ENCODE results near the gene XPNPEP3.

Gene XPNPEP3

DNA sequence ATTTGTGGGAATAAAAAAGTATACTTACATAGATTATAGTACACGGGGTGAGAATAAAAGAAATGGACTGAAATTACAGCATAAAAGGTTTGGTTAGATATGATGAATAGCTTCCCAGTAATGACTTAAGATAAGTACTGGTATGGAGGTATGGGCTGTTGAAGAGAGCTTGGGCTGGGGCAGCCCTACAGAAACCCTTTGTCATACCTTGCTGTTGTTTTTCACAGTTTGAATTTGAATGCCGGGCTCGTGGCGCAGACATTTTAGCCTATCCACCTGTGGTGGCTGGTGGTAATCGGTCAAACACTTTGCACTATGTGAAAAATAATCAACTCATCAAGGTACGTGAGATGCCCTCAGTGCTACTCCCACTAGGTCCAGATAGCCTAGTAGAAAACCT lies 51.9 kb downstream of the XPNPEP3 start (continued):
- TF ChIP-seq, protein P1, sequence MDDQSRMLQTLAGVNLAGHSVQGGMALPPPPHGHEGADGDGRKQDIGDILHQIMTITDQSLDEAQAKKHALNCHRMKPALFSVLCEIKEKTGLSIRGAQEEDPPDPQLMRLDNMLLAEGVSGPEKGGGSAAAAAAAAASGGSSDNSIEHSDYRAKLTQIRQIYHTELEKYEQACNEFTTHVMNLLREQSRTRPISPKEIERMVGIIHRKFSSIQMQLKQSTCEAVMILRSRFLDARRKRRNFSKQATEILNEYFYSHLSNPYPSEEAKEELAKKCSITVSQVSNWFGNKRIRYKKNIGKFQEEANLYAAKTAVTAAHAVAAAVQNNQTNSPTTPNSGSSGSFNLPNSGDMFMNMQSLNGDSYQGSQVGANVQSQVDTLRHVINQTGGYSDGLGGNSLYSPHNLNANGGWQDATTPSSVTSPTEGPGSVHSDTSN (CRISPR knock-in tag; IDR thresholded peaks at IDR 0.05), result no peak

DNA sequence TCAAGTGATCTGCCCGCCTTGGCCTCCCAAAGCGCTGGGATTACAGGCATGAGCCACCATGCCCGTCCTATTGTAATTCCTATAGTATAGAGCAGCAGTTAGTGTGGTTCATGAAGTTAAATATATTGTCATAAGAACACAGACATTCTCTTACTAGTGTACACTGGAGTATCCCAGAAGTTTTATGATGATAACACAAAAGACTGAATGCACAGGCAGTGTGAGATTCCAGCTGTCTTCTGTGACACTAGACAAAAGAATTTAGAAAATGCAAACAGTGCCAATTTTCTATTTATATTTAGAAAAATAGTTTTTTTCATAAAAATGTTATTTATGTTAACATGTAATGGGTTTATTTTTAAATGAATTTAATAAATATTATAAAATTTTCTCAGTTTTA lies 54.8 kb downstream of the XPNPEP3 start:
- no peak overlapping the region for H3K4me3 ChIP-seq (ENCODE audit: low read depth, low read length)
- POLR2A ChIA-PET, result no interaction called here
- CTCF ChIA-PET, result interaction anchor here (0.7 to 1.3 kb wide), 2 partner anchors 11 to 326 kb away, joined by 3 to 5 read pairs; no protein-coding TSS in a partner anchor
- H3K4me1 ChIP-seq (ENCODE audit: control insufficient read depth, insufficient read depth, low read length), result no peaks in the 10 kb centered on the region
- H3K36me3 ChIP-seq (ENCODE audit: control insufficient read depth in 2 of 2, insufficient read depth in 1 of 2, low read length in 2 of 2), result peaks cover 33 to 42% of the 10 kb centered on the region in 2 experiments
- no peaks in the 10 kb centered on the region for H3K9me3 ChIP-seq (ENCODE audit: control insufficient read depth, insufficient read depth, low read depth, low read length)
- H3K27ac ChIP-seq (ENCODE audit: extremely low read depth, low read depth, low read length), result no peak overlapping the region
- no peak for TF ChIP-seq ZNF211 (tag by site-specific recombination; IDR thresholded peaks at IDR 0.05; ENCODE audit: low read depth)
- no peak for TF ChIP-seq ZNF529 (tag by site-specific recombination; IDR thresholded peaks at IDR 0.05; ENCODE audit: insufficient replicate concordance)
- TF ChIP-seq ZFP3 (tag by site-specific recombination; IDR thresholded peaks at IDR 0.05; ENCODE audit: low read depth), result no peak
- TF ChIP-seq ZNF626 (tag by site-specific recombination; IDR thresholded peaks at IDR 0.05), result no peak
- TF ChIP-seq SALL2 (tag by site-specific recombination; IDR thresholded peaks at IDR 0.05; ENCODE audit: borderline replicate concordance), result no peak
- TF ChIP-seq KLF7 (tag by site-specific recombination; IDR thresholded peaks at IDR 0.05; ENCODE audit: borderline replicate concordance), result no peak
- no peak for TF ChIP-seq ZNF184 (tag by site-specific recombination; IDR thresholded peaks at IDR 0.05)
- no peak for TF ChIP-seq ZXDB (tag by site-specific recombination; IDR thresholded peaks at IDR 0.05)
- TF ChIP-seq, protein P2, sequence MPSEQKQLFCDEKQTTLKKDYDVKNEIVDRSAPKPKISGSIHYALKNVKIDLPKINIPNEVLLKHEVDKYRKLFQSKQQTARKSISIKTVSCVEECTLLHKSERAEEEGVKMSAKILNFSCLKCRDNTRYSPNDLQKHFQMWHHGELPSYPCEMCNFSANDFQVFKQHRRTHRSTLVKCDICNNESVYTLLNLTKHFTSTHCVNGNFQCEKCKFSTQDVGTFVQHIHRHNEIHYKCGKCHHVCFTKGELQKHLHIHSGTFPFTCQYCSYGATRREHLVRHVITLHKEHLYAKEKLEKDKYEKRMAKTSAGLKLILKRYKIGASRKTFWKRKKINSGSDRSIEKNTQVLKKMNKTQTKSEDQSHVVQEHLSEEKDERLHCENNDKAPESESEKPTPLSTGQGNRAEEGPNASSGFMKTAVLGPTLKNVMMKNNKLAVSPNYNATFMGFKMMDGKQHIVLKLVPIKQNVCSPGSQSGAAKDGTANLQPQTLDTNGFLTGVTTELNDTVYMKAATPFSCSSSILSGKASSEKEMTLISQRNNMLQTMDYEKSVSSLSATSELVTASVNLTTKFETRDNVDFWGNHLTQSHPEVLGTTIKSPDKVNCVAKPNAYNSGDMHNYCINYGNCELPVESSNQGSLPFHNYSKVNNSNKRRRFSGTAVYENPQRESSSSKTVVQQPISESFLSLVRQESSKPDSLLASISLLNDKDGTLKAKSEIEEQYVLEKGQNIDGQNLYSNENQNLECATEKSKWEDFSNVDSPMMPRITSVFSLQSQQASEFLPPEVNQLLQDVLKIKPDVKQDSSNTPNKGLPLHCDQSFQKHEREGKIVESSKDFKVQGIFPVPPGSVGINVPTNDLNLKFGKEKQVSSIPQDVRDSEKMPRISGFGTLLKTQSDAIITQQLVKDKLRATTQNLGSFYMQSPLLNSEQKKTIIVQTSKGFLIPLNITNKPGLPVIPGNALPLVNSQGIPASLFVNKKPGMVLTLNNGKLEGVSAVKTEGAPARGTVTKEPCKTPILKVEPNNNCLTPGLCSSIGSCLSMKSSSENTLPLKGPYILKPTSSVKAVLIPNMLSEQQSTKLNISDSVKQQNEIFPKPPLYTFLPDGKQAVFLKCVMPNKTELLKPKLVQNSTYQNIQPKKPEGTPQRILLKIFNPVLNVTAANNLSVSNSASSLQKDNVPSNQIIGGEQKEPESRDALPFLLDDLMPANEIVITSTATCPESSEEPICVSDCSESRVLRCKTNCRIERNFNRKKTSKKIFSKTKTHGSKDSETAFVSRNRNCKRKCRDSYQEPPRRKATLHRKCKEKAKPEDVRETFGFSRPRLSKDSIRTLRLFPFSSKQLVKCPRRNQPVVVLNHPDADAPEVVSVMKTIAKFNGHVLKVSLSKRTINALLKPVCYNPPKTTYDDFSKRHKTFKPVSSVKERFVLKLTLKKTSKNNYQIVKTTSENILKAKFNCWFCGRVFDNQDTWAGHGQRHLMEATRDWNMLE (tag by site-specific recombination; conservative IDR thresholded peaks at IDR 0.05; ENCODE audit: low read depth), result no peak
- TF ChIP-seq, protein P3, sequence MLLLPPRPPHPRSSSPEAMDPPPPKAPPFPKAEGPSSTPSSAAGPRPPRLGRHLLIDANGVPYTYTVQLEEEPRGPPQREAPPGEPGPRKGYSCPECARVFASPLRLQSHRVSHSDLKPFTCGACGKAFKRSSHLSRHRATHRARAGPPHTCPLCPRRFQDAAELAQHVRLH (tag by site-specific recombination; IDR thresholded peaks at IDR 0.05), result no peak
- TF ChIP-seq, protein P4, sequence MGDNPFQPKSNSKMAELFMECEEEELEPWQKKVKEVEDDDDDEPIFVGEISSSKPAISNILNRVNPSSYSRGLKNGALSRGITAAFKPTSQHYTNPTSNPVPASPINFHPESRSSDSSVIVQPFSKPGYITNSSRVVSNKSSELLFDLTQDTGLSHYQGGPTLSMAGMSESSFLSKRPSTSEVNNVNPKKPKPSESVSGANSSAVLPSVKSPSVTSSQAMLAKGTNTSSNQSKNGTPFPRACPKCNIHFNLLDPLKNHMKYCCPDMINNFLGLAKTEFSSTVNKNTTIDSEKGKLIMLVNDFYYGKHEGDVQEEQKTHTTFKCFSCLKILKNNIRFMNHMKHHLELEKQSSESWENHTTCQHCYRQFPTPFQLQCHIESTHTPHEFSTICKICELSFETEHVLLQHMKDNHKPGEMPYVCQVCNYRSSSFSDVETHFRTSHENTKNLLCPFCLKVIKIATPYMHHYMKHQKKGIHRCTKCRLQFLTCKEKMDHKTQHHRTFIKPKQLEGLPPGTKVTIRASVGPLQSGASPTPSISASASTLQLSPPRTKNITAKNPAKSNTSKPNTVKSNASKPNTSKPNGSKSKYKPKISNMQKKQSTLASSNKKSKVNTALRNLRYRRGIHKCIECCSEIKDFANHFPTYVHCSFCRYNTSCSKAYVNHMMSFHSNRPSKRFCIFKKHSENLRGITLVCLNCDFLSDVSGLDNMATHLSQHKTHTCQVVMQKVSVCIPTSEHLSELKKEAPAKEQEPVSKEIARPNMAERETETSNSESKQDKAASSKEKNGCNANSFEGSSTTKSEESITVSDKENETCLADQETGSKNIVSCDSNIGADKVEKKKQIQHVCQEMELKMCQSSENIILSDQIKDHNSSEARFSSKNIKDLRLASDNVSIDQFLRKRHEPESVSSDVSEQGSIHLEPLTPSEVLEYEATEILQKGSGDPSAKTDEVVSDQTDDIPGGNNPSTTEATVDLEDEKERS (tag by site-specific recombination; IDR thresholded peaks at IDR 0.05), result no peak
- TF ChIP-seq BCL11B (tag by site-specific recombination; IDR thresholded peaks at IDR 0.05; ENCODE audit: low read depth), result no peak
- TF ChIP-seq, protein P5, sequence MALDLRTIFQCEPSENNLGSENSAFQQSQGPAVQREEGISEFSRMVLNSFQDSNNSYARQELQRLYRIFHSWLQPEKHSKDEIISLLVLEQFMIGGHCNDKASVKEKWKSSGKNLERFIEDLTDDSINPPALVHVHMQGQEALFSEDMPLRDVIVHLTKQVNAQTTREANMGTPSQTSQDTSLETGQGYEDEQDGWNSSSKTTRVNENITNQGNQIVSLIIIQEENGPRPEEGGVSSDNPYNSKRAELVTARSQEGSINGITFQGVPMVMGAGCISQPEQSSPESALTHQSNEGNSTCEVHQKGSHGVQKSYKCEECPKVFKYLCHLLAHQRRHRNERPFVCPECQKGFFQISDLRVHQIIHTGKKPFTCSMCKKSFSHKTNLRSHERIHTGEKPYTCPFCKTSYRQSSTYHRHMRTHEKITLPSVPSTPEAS (tag by site-specific recombination; IDR thresholded peaks at IDR 0.05), result no peak
- TF ChIP-seq ZNF670 (tag by site-specific recombination; IDR thresholded peaks at IDR 0.05; ENCODE audit: low read depth), result no peak
- no peak for TF ChIP-seq SETDB1 (IDR thresholded peaks at IDR 0.05; ENCODE audit: insufficient read length, low read length)
- TF ChIP-seq PRDM1 (tag by site-specific recombination; IDR thresholded peaks at IDR 0.05), result no peak
- no peak for TF ChIP-seq ZNF560 (tag by site-specific recombination; IDR thresholded peaks at IDR 0.05; ENCODE audit: borderline replicate concordance)
- TF ChIP-seq, protein P6, sequence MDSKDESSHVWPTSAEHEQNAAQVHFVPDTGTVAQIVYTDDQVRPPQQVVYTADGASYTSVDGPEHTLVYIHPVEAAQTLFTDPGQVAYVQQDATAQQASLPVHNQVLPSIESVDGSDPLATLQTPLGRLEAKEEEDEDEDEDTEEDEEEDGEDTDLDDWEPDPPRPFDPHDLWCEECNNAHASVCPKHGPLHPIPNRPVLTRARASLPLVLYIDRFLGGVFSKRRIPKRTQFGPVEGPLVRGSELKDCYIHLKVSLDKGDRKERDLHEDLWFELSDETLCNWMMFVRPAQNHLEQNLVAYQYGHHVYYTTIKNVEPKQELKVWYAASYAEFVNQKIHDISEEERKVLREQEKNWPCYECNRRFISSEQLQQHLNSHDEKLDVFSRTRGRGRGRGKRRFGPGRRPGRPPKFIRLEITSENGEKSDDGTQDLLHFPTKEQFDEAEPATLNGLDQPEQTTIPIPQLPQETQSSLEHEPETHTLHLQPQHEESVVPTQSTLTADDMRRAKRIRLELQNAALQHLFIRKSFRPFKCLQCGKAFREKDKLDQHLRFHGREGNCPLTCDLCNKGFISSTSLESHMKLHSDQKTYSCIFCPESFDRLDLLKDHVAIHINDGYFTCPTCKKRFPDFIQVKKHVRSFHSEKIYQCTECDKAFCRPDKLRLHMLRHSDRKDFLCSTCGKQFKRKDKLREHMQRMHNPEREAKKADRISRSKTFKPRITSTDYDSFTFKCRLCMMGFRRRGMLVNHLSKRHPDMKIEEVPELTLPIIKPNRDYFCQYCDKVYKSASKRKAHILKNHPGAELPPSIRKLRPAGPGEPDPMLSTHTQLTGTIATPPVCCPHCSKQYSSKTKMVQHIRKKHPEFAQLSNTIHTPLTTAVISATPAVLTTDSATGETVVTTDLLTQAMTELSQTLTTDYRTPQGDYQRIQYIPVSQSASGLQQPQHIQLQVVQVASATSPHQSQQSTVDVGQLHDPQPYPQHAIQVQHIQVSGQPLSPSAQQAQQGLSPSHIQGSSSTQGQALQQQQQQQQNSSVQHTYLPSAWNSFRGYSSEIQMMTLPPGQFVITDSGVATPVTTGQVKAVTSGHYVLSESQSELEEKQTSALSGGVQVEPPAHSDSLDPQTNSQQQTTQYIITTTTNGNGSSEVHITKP (tag by site-specific recombination; IDR thresholded peaks at IDR 0.05), result no peak
- no peak for TF ChIP-seq ZNF792 (tag by site-specific recombination; IDR thresholded peaks at IDR 0.05)
